Natural killer cell (primary cell): Measurements from ENCODE around the gene CD164. TPM values are rescaled to one million over a fixed set of nuclear protein-coding genes. Genes with fewer than 3 reads are reported as not detected.
A peak's percentile ranks its signal among the peaks of the same experiment; 100 is the strongest.

Source experiments
- ATAC-seq, 3 donors: fragments of 150-1000 bp in 2 of 3; fragments of 200-7000 bp in 1 of 3; cut with Tn5 transposase; 1 replicate in 1 of 3; 2 replicates in 2 of 3; pipeline ENCODE4 v1.10.0; 2021; ENCODE audit warnings: mild to moderate bottlenecking in 2 of 3, moderate library complexity in 2 of 3
- DNase-seq, 2 donors: peaks; one replicate each; pipeline versions ENCODE4 v3.0.0 to v3.0.0-alpha.2; 2013 to 2021; ENCODE audit warnings: mixed read lengths in 1 of 2
- H3K27ac ChIP-seq: one replicate; pipeline ENCODE4 v1.5.1; 2013; ENCODE audit warnings: mild to moderate bottlenecking, low read length
- H3K27me3 ChIP-seq: one replicate; pipeline ENCODE4 v1.6.1; 2013; ENCODE audit warnings: low read length; ENCODE audit not compliant: control insufficient read depth, insufficient read depth
- H3K36me3 ChIP-seq: one replicate; pipeline ENCODE4 v1.6.1; 2013; ENCODE audit warnings: low read length; ENCODE audit not compliant: control insufficient read depth, insufficient read depth
- H3K4me1 ChIP-seq: one replicate; pipeline ENCODE4 v1.6.1; 2013; ENCODE audit warnings: low read length; ENCODE audit not compliant: control insufficient read depth, insufficient read depth
- H3K4me3 ChIP-seq: one replicate; pipeline ENCODE4 v1.5.1; 2013; ENCODE audit warnings: low read length
- H3K9me3 ChIP-seq: one replicate; pipeline ENCODE4 v1.6.1; 2013; ENCODE audit warnings: low read length; ENCODE audit not compliant: control insufficient read depth, insufficient read depth
- H3K27ac Mint-ChIP-seq, 2 donors: one replicate each; pipeline ENCODE4 v1.8.0; 2022; ENCODE audit warnings: mild to moderate bottlenecking in 2 of 2, mixed read lengths in 2 of 2, moderate library complexity in 1 of 2
- H3K27me3 Mint-ChIP-seq, 2 donors: one replicate each; pipeline ENCODE4 v1.8.0; 2022; ENCODE audit warnings: low read depth in 2 of 2, mixed read lengths in 2 of 2
- H3K36me3 Mint-ChIP-seq: one replicate; pipeline ENCODE4 v1.8.0; 2022; ENCODE audit warnings: mixed read lengths
- H3K4me1 Mint-ChIP-seq, 2 donors: one replicate each; pipeline ENCODE4 v1.8.0; 2022; ENCODE audit warnings: mixed read lengths in 2 of 2
- H3K4me3 Mint-ChIP-seq: one replicate; pipeline ENCODE4 v1.8.0; 2022; ENCODE audit warnings: mild to moderate bottlenecking, moderate library complexity, mixed read lengths
- H3K9me3 Mint-ChIP-seq, 2 donors: one replicate each; pipeline ENCODE4 v1.8.0; 2022; ENCODE audit warnings: mixed read lengths in 2 of 2
- CTCF ChIP-seq: fragments of 200-600 bp; IDR thresholded peaks from one replicate; pipeline ENCODE4 v1.8.0; 2022; ENCODE audit warnings: antibody characterized with exemption
- WGBS: methylation state at CpG from one replicate; pipeline ENCODE4 v1.1.7; 2013; ENCODE audit warnings: missing lambda C conversion rate; ENCODE audit not compliant: insufficient coverage; 5-methylcytosine and 5-hydroxymethylcytosine counted together
- intact Hi-C: fragments of 100-400 bp; cut with micrococcal nuclease; formaldehyde crosslinking; loops from one replicate; pipeline ENCODE4 v1.14.2; 2022
- total RNA-seq, 4 donors: library from RNA; stranded (reverse); fragments of 120-200 nt in 1 of 4; gene quantifications; one replicate each; pipeline versions ENCODE4 v1.2.3 to v1.2.4, GENCODE V29; 2013 to 2022

CD164 gene
- total RNA-seq, 3 donors from 2014 or later (not counting 1 experiment from before 2014, with no cell fraction given) = 352 to 457 (median 427) TPM

GRCh38 chr6:109411034-109411433, 28.8 kb upstream of the CD164 start:
- Mint-ChIP-seq H3K27ac (no peak overlapping the region), H3K4me1 (no peaks in the 10 kb centered on the region), H3K27me3 (peaks cover 5 to 13% of the 10 kb centered on the region in 2 donors), H3K9me3 (no peaks in the 10 kb centered on the region), H3K4me3 (no peak overlapping the region), H3K36me3 (no peaks in the 10 kb centered on the region)
- intact Hi-C loops = no loop called here
- 100% methylated on average over 2 of the region's 2 CpGs for WGBS
- Histone ChIP-seq H3K27ac (no peak overlapping the region), H3K4me3 (no peak overlapping the region), H3K36me3 (no peaks in the 10 kb centered on the region), H3K4me1 (no peaks in the 10 kb centered on the region), H3K9me3 (no peaks in the 10 kb centered on the region), H3K27me3 (no peaks in the 10 kb centered on the region)
- ATAC-seq = no peak
- no peak for TF ChIP-seq CTCF
- DNase-seq = no peak

- Mint-ChIP-seq H3K27me3 (peaks cover 0 to 2% of the 10 kb centered on the region in 2 donors), H3K4me1 (no peaks in the 10 kb centered on the region), H3K27ac (no peak overlapping the region), H3K36me3 (no peaks in the 10 kb centered on the region), H3K9me3 (no peaks in the 10 kb centered on the region), H3K4me3 (no peak overlapping the region)
- H3K27me3 ChIP-seq = no peaks in the 10 kb centered on the region
- 85% methylated on average over 4 of the region's 4 CpGs for WGBS
- TF ChIP-seq CTCF = no peak
- H3K9me3 ChIP-seq = no peaks in the 10 kb centered on the region
- no peaks in the 10 kb centered on the region for H3K36me3 ChIP-seq
- H3K4me3 ChIP-seq = no peak overlapping the region
- ATAC-seq (no peak), DNase-seq (no peak)
- H3K4me1 ChIP-seq = no peaks in the 10 kb centered on the region
- no peak overlapping the region for H3K27ac ChIP-seq
- intact Hi-C loops = no loop called here
Observed at GRCh38 chr6:109406196-109406595, 23.9 kb upstream of the CD164 start.

- intact Hi-C loops = no loop called here
- Mint-ChIP-seq H3K27ac (no peak overlapping the region), H3K4me1 (peaks cover 0 to 5% of the 10 kb centered on the region in 2 donors), H3K9me3 (no peaks in the 10 kb centered on the region), H3K4me3 (no peak overlapping the region), H3K36me3 (no peaks in the 10 kb centered on the region), H3K27me3 (peaks cover 0 to 3% of the 10 kb centered on the region in 2 donors)
- Histone ChIP-seq H3K4me3 (no peak overlapping the region), H3K36me3 (no peaks in the 10 kb centered on the region), H3K9me3 (no peaks in the 10 kb centered on the region), H3K27ac (no peak overlapping the region), H3K4me1 (no peaks in the 10 kb centered on the region), H3K27me3 (no peaks in the 10 kb centered on the region)
- DNase-seq (no peak), ATAC-seq (peak in 1 of 3 donors; percentile 39)
- 51% methylated on average over 2 of the region's 4 CpGs for WGBS
- no peak for TF ChIP-seq CTCF
Observed at GRCh38 chr6:109397020-109397419, 14.8 kb upstream of the CD164 start.

GRCh38 chr6:109396046-109396718, 13.9 kb upstream of the CD164 start:
- Mint-ChIP-seq H3K36me3 (no peaks in the 10 kb centered on the region), H3K27ac (no peak overlapping the region), H3K9me3 (no peaks in the 10 kb centered on the region), H3K27me3 (peaks cover 0 to 3% of the 10 kb centered on the region in 2 donors), H3K4me1 (peaks cover 0 to 5% of the 10 kb centered on the region in 2 donors), H3K4me3 (no peak overlapping the region)
- no peak for TF ChIP-seq CTCF
- Histone ChIP-seq H3K27ac (no peak overlapping the region), H3K4me3 (no peak overlapping the region), H3K9me3 (no peaks in the 10 kb centered on the region), H3K4me1 (no peaks in the 10 kb centered on the region), H3K36me3 (no peaks in the 10 kb centered on the region), H3K27me3 (no peaks in the 10 kb centered on the region)
- intact Hi-C loops = no loop called here
- 83% methylated on average over 12 of the region's 12 CpGs for WGBS
- no peak for DNase-seq
- no peak for ATAC-seq
